ENCODE measurements around the gene PREPL. TPM values are rescaled to one million over a fixed set of nuclear protein-coding genes. Genes with fewer than 3 reads are reported as not detected.

The PREPL gene
- total and polyA plus RNA-seq, 10 of the 15 experiments (the other 5 are each of a cell fraction or from before 2014, with no cell fraction given): 9.2 to 43.0 (median 20.4) TPM

- TF ChIP-seq SKIL (IDR thresholded peaks at IDR 0.05; ENCODE audit: low read depth, poor library complexity, severe bottlenecking): no peak
- no peak for TF ChIP-seq ZZZ3 (IDR thresholded peaks at IDR 0.05; ENCODE audit: control insufficient read depth, insufficient read length, low read depth)
- TF ChIP-seq GABPA (IDR thresholded peaks at IDR 0.05; ENCODE audit: low read depth): no peak
- no peak for TF ChIP-seq NKRF (conservative IDR thresholded peaks at IDR 0.05)
Measured at GRCh38 chr2:44273596-44273995, 87.7 kb downstream of the PREPL start (continued).

- ChIA-PET POLR2A (no interaction called here), CTCF (interaction anchor here (1.1 to 1.3 kb wide), 2 partner anchors 23 to 28 kb away, joined by 3 to 4 read pairs; no protein-coding TSS in a partner anchor), RAD21 (ENCODE audit: unreplicated experiment) (no interaction called here), SMC1A (ENCODE audit: uncharacterized antibody, unreplicated experiment) (interaction anchor here (1.0 kb wide), 1 partner anchor 43 kb away, joined by 3 read pairs; no protein-coding TSS in a partner anchor)
- no peaks in the 10 kb centered on the region for H3K4me1 ChIP-seq (ENCODE audit: control insufficient read depth, insufficient read depth, low read length)
- no peak overlapping the region for H3K4me3 ChIP-seq
- H3K27ac ChIP-seq (ENCODE audit: control insufficient read depth, insufficient read depth): no peak overlapping the region
- no peak for FAIRE-seq
- WGBS (ENCODE audit: insufficient coverage, insufficient replicate concordance, low lambda C conversion rate, missing lambda C conversion rate): 25% methylated on average over 3 of the region's 3 CpGs
- no TSS peak for BruUV-seq (replicated peaks)
- intact Hi-C loops (cut with micrococcal nuclease; ENCODE audit: unreplicated experiment): no loop called here
- TF ChIP-seq PML (IDR thresholded peaks at IDR 0.05; ENCODE audit: low read length) (no peak), IRF4 (IDR thresholded peaks at IDR 0.05; ENCODE audit: low read depth, low read length) (no peak), EZH2 (IDR thresholded peaks at IDR 0.05; ENCODE audit: borderline replicate concordance, control insufficient read depth, low read depth, low read length) (no peak), ZNF24 (IDR thresholded peaks at IDR 0.05) (no peak), CHD4 (IDR thresholded peaks at IDR 0.05) (no peak), RAD51 (IDR thresholded peaks at IDR 0.05) (no peak), TAF1 (IDR thresholded peaks at IDR 0.05; ENCODE audit: borderline replicate concordance, low read depth, low read length) (no peak), BCL3 (IDR thresholded peaks at IDR 0.05; ENCODE audit: borderline replicate concordance, insufficient read depth, low read depth, low read length, poor library complexity, severe bottlenecking) (no peak), NFIC (IDR thresholded peaks at IDR 0.05; ENCODE audit: low read depth, low read length) (no peak)
- H3K36me3 ChIP-seq (ENCODE audit: control insufficient read depth in 2 of 2, insufficient read depth in 2 of 2, low read length in 1 of 2): no peaks in the 10 kb centered on the region
- no peak for DNase-seq (ENCODE audit: low read depth, low spot score)
- H3K9me3 ChIP-seq (replicated peaks; ENCODE audit: control insufficient read depth, insufficient read depth, low read length): no peaks in the 10 kb centered on the region
- H3K27me3 ChIP-seq (replicated peaks in 1 of 2; ENCODE audit: control insufficient read depth in 2 of 2, insufficient read depth in 2 of 2, low read length in 1 of 2): no peaks in the 10 kb centered on the region
- no peaks in the 10 kb centered on the region for H4K20me1 ChIP-seq (ENCODE audit: control insufficient read depth, insufficient read depth)
- in situ Hi-C loops (cut with MboI): no loop called here
- no peak overlapping the region for H2AFZ ChIP-seq (ENCODE audit: control insufficient read depth, low read depth, low read length)
- no peak overlapping the region for H3K4me2 ChIP-seq (ENCODE audit: control insufficient read depth, insufficient read depth)
- no peaks in the 10 kb centered on the region for H3K79me2 ChIP-seq (ENCODE audit: control insufficient read depth, insufficient read depth, low read length)
- ATAC-seq: no peak
- no peak overlapping the region for H3K9ac ChIP-seq (ENCODE audit: control insufficient read depth, insufficient read depth, low read length)
Measured at GRCh38 chr2:44273076-44273475, 88.2 kb downstream of the PREPL start.
